Measurements from ENCODE around the gene SLC35A2.

- TF ChIP-seq CTCF (IDR thresholded peaks at IDR 0.05; ENCODE audit: low read length) (no peak), EZH2 (IDR thresholded peaks at IDR 0.05; ENCODE audit: borderline replicate concordance, low read length) (no peak)
These were observed 10.4 kb downstream of the SLC35A2 start for GRCh38 chrX:48901069-48901468.
